ENCODE results near the gene MAEA.

Gene MAEA

DNA sequence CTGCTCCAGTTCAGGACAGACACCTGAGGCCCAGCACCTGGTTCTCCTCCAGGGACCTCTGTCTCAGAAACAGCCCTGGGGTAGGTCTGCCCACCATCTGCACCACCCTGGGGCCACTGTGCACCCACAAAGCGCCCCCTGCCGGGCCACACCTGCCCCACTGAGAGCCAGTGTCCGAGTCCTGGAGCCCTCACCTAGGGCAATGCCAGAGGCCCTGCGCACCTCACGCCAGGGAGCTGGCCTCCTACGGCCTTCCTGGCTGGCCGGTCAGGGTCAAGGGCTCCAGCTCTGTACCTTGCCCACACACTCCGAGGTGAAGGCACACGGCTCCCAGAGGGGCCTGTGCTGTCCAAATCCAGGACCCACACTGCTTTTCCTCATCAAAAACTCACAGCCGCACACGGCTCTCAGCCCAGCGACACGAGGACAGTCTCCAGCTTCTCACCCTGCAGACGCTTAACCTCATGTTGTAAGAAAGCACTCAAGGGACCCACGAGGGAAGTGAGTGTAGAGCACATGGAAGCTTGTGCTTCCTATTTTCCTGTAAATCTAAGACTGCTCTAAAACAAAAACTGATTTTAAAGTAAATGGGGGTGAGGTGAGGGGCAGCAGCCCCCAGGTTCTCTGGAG is 46.1 kb upstream of the MAEA start:
- Histone ChIP-seq H3K9me3 (ENCODE audit: low read length) (no peaks in the 10 kb centered on the region), H3K79me2 (ENCODE audit: insufficient read depth, low read length) (peaks cover 25% of the 10 kb centered on the region; the same call in 1 of the 2 replicates), H3K9ac (ENCODE audit: low read length) (no peak overlapping the region), H3K27ac (ENCODE audit: low read depth, low read length, poor library complexity, severe bottlenecking) (no peak overlapping the region), H3K4me1 (ENCODE audit: insufficient read depth, low read length, severe bottlenecking) (peaks cover 15% of the 10 kb centered on the region), H2AFZ (ENCODE audit: low read length) (no peak overlapping the region), H3K9me2 (ENCODE audit: low read depth, low read length) (no peaks in the 10 kb centered on the region), H3K4me3 (ENCODE audit: low read depth, low read length, poor library complexity, severe bottlenecking) (no peak overlapping the region), H3K27me3 (ENCODE audit: insufficient read depth, low read length) (no peaks in the 10 kb centered on the region), H4K20me1 (ENCODE audit: insufficient read depth, low read length) (no peaks in the 10 kb centered on the region), H3K4me2 (ENCODE audit: low read length) (no peak overlapping the region), H3F3A (ENCODE audit: insufficient read depth, low read length) (no peaks in the 10 kb centered on the region), H3K36me3 (ENCODE audit: insufficient read depth, low read length) (0 out of 2 replicates have a peak, but pooled peaks cover 4% of the 10 kb centered on the region)
- peak; percentile 39 for TF ChIP-seq CTCF (IDR thresholded peaks at IDR 0.05; ENCODE audit: low read length)
- TF ChIP-seq EZH2 (IDR thresholded peaks at IDR 0.05; ENCODE audit: borderline replicate concordance, low read length), result no peak

- TF ChIP-seq EZH2 (IDR thresholded peaks at IDR 0.05; ENCODE audit: borderline replicate concordance, low read length), result no peak
- no peak for TF ChIP-seq CTCF (IDR thresholded peaks at IDR 0.05; ENCODE audit: low read length)
- no peak overlapping the region for H3K9ac ChIP-seq (ENCODE audit: low read length)
- peaks cover 16% of the 10 kb centered on the region for H3K4me1 ChIP-seq (ENCODE audit: insufficient read depth, low read length, severe bottlenecking)
- no peak overlapping the region for H3K27ac ChIP-seq (ENCODE audit: low read depth, low read length, poor library complexity, severe bottlenecking)
- no peaks in the 10 kb centered on the region for H3F3A ChIP-seq (ENCODE audit: insufficient read depth, low read length)
- no peak overlapping the region for H2AFZ ChIP-seq (ENCODE audit: low read length)
- no peak overlapping the region for H3K4me2 ChIP-seq (ENCODE audit: low read length)
- H3K36me3 ChIP-seq (ENCODE audit: insufficient read depth, low read length), result 0 out of 2 replicates have a peak, but pooled peaks cover 4% of the 10 kb centered on the region
- H3K9me2 ChIP-seq (ENCODE audit: low read depth, low read length), result no peaks in the 10 kb centered on the region
- H4K20me1 ChIP-seq (ENCODE audit: insufficient read depth, low read length), result no peaks in the 10 kb centered on the region
- no peaks in the 10 kb centered on the region for H3K9me3 ChIP-seq (ENCODE audit: low read length)
- H3K79me2 ChIP-seq (ENCODE audit: insufficient read depth, low read length), result peaks cover 25% of the 10 kb centered on the region; the same call in 1 of the 2 replicates
- H3K27me3 ChIP-seq (ENCODE audit: insufficient read depth, low read length), result no peaks in the 10 kb centered on the region
- no peak overlapping the region for H3K4me3 ChIP-seq (ENCODE audit: low read depth, low read length, poor library complexity, severe bottlenecking)
These were observed 45.4 kb upstream of the MAEA start for GRCh38 chr4:1244081-1244977.

DNA sequence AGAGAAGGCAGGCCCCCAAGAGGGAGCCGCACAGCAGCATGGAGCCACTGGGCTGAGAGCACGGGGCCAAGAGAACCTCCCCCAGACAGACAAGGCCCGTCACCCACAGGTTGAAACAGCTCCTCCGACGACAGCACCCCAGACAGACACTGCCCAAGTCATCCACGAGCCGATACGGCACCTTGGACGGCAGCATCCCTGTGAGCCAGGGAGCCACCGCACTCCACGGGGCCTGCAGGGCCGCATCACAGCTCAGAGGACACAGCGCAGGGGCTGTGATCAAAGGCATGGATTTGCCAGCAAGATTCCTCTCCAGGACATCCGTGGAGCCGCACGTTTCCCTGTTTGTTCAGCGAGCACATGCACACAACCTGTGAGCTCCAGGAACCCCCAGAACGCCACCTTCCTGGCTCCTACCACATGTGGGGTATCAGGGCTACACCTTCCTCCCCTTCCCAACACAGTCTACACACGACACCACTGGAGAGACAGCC is 44.7 kb upstream of the MAEA start:
- TF ChIP-seq CTCF (IDR thresholded peaks at IDR 0.05; ENCODE audit: low read length) (no peak), EZH2 (IDR thresholded peaks at IDR 0.05; ENCODE audit: borderline replicate concordance, low read length) (no peak)
- H2AFZ ChIP-seq (ENCODE audit: low read length), result no peak overlapping the region
- H3K9me3 ChIP-seq (ENCODE audit: low read length), result no peaks in the 10 kb centered on the region
- no peak overlapping the region for H3K4me2 ChIP-seq (ENCODE audit: low read length)
- H3K4me3 ChIP-seq (ENCODE audit: low read depth, low read length, poor library complexity, severe bottlenecking), result no peak overlapping the region
- H3K4me1 ChIP-seq (ENCODE audit: insufficient read depth, low read length, severe bottlenecking), result peaks cover 23% of the 10 kb centered on the region
- H4K20me1 ChIP-seq (ENCODE audit: insufficient read depth, low read length), result no peaks in the 10 kb centered on the region
- no peak overlapping the region for H3K9ac ChIP-seq (ENCODE audit: low read length)
- no peaks in the 10 kb centered on the region for H3F3A ChIP-seq (ENCODE audit: insufficient read depth, low read length)
- no peaks in the 10 kb centered on the region for H3K36me3 ChIP-seq (ENCODE audit: insufficient read depth, low read length)
- H3K27me3 ChIP-seq (ENCODE audit: insufficient read depth, low read length), result no peaks in the 10 kb centered on the region
- H3K9me2 ChIP-seq (ENCODE audit: low read depth, low read length), result no peaks in the 10 kb centered on the region
- H3K79me2 ChIP-seq (ENCODE audit: insufficient read depth, low read length), result peaks cover 25% of the 10 kb centered on the region; the same call in 1 of the 2 replicates
- no peak overlapping the region for H3K27ac ChIP-seq (ENCODE audit: low read depth, low read length, poor library complexity, severe bottlenecking)

All from OCI-LY1 (cell line).